Stimulated activated CD4-positive, alpha-beta T cell treated with anti-CD3 and anti-CD28 coated beads, Interleukin-12 subunit alpha, Interleukin-12 subunit beta, amount 100 ng/mL, for 24 hours (primary cell): ENCODE results near the gene SPTA1.

Experiments
- DNase-seq, 2 experiments: peaks; one replicate each; pipeline ENCODE4 v3.0.0-alpha.2; 2020; ENCODE audit warnings: low read depth in 2 of 2

The SPTA1 gene

GRCh38 chr1:158685085-158685484 is 1.4 kb downstream of the SPTA1 start:
- no peak for DNase-seq

DNA sequence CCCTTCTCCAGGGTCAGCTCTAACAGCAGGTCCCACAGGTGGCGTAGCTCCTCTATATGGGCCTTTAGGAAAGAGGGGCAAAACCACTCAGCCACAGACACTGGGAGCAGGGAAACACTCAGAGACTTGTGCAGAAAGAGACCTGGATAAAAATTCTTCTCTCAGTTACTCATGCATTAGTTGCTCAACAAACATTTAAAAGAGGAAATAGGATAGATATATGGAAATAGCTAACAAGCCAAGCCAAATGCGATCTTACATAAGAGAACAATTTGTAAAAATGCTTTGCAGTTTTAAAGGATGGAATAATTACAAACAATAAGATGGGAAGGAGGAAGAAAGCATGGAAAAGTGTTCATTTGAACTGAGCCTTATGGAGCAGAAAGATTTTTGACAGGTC is 4.9 kb downstream of the SPTA1 start:
- no peak for DNase-seq

- DNase-seq: no peak
Observed at GRCh38 chr1:158679289-158679688, 7.2 kb downstream of the SPTA1 start.

- no peak for DNase-seq
Observed at GRCh38 chr1:158675563-158676323, 10.8 kb downstream of the SPTA1 start.

GRCh38 chr1:158674302-158674701 is 12.2 kb downstream of the SPTA1 start:
- DNase-seq: no peak

DNA sequence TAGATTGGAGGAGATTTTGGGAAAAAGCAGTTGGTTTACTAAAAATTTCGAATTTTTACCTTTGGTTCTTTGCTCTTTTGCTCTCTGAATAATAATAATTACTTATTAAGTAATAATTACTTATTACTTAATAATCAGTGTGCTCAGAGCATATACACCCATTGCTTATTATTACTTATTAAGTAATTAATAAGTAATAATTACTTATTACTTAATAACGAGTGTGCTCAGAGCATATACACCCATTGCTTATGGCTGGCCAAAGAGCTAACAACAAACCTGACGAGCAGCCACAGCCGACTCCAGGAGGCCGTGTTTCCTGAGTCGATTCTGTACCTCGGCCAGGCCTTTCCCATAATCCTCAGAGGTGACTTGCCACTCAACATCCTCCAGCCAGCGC is 20.5 kb downstream of the SPTA1 start:
- DNase-seq: no peak

GRCh38 chr1:158654571-158654970 is 31.9 kb downstream of the SPTA1 start:
- no peak for DNase-seq

DNA sequence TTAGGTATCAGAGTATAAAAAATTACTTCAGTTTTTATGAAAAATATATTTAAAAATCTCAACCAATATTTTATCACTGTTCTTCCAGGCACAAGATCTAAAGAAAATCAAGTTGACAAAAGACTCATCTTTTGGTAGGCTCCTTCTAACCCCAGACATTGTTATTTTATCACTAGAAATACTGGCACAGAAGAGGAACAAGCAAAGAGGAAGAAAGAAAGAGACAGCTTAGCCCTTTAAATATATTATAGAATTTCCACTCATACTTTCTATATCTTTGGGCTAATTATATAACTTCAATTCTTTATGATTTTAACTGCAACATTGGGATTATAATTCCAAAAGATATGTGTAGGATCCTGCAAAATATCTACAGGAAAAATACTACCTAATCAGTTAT is 32.4 kb downstream of the SPTA1 start:
- DNase-seq: no peak

GRCh38 chr1:158652721-158653334 is 33.7 kb downstream of the SPTA1 start:
- no peak for DNase-seq

GRCh38 chr1:158649052-158649451 is 37.5 kb downstream of the SPTA1 start:
- DNase-seq: no peak

DNA sequence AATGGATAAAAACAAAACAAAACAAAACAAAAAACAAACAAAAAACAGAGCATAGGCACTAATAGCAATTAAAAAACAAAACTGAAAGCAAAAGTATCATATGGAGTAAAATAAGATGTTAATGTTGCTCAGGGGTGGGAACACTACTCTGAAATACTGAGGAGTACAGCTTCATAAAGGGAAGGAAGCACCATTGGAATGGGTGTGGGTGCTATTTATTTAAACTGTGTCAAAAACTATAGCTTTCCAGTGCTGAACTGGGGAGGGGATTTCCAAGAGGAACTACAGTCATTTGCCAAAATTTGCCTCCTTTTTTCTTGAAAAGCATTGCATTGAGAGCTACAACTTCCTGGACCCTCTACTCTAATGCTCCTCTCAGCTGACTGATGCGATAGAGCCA is 40.0 kb downstream of the SPTA1 start:
- no peak for DNase-seq

DNA sequence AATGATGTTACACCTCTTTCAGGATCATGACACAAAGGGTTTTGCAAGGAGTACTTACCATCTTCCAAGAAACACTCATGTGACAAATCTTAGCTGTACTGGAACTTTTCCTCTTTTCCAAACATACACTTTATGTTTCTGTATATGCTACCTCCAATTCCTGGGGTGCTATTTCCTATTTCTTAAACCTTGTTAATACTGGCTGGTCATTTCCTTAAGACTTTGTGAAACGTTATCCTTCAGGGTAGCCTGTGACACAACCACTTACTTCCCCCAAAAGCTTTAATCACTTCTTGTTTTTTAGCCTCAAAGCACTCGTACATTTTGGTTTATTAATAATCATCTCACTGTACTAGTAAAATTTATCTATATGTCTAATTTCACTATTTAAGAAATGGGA is 42.1 kb downstream of the SPTA1 start:
- no peak for DNase-seq

GRCh38 chr1:158638904-158639303 is 47.6 kb downstream of the SPTA1 start:
- no peak for DNase-seq

- DNase-seq: no peak
Observed at GRCh38 chr1:158638146-158638545, 48.4 kb downstream of the SPTA1 start.

- DNase-seq: no peak
Observed at GRCh38 chr1:158613764-158614163, 72.8 kb downstream of the SPTA1 start.

- no peak for DNase-seq
Observed at GRCh38 chr1:158611916-158612315, 74.6 kb downstream of the SPTA1 start.

GRCh38 chr1:158607296-158607695 is 79.2 kb downstream of the SPTA1 start:
- DNase-seq: no peak

- no peak for DNase-seq
Observed at GRCh38 chr1:158604968-158605367, 81.5 kb downstream of the SPTA1 start, which contains the start of gene OR10Z1. TSS of gene OR10Z1 (plus strand) at chr1:158605268. CDS start at chr1:158606439, 1,171 bp downstream.

DNA sequence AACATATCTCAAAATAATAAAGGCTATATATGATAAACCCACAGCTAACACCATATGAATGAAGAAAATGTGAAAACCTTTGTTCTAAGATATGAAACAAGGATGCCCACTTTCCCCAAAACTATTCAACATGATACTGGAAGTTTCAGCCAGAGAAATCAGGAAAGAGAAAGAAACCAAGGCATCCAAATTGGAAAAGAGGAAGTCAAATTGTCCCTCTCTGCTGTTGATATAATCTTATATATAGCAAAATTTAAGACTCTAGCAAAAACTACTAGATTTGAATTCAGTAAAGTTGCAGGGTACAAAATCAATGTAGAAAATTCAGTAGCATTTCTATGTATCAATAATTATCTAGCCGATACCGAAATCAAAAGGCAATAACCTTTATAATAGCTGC is 85.8 kb downstream of the SPTA1 start:
- DNase-seq: no peak

DNA sequence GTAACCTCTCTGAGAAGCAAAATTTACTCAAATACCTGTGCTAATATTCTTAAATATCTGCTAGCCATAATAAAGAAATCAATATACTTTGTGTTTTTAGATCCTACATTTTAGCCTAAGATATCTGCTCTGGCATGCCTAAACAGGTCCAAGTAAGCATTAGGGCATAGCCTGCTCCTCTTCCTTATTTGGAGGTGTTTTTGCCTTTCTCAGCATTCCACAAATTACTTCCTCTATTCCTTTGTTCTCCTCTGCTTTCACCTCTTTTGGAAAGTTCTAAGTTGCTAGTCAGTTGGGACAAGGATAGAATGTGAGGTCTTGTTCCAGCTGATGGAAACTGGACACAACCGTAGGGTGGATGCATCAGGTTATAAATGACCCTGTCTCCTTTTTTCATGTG is 99.6 kb downstream of the SPTA1 start:
- no peak for DNase-seq

DNA sequence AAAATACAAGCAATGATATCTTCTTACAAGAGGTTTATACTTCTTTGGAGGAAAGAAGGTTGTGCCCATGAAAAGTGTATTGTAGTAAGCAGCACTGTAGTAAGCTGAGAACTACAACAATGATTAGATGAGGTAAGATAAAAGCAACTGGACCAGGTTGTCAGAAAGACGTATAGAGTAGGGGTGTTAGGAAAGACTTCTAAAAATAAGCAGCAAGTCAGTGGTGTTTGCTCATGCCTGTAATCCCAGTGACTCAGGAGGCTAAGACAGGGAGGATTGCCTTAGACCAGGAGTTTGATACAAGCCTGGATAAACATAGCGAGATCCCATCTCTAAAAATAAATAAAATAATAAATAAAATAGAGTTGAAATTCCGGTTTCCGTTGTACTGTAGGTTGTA is 102.6 kb downstream of the SPTA1 start:
- DNase-seq: no peak

- no peak for DNase-seq
Observed at GRCh38 chr1:158579733-158580132, 106.8 kb downstream of the SPTA1 start, which contains the start of gene OR10X1. TSS of gene OR10X1 (minus strand) at chr1:158579899. CDS start at chr1:158579899, 0 bp downstream.

- DNase-seq: no peak
Observed at GRCh38 chr1:158577561-158577960, 109.0 kb downstream of the SPTA1 start.
